ENCODE measurements around the gene TMEM169.

The TMEM169 gene

GRCh38 chr2:216084547-216084946 is 2.8 kb downstream of the TMEM169 start:
- DNase-seq (ENCODE audit: low read depth, low spot score) = no peak
- no peak overlapping the region for H3K9ac ChIP-seq (ENCODE audit: insufficient read length)
- no peaks in the 10 kb centered on the region for H3K9me3 ChIP-seq (ENCODE audit: low read depth, low read length)
- H3K27ac ChIP-seq = no peak overlapping the region
- TF ChIP-seq FOXP2 (optimal IDR thresholded peaks at IDR 0.05; ENCODE audit: control extremely low read depth, extremely low read length, insufficient read depth) (no peak), EZH2 (IDR thresholded peaks at IDR 0.05) (no peak), POLR2AphosphoS5 (IDR thresholded peaks at IDR 0.05; ENCODE audit: borderline replicate concordance, low read depth, low read length) (no peak)
- no peak overlapping the region for H3K4me3 ChIP-seq
- no peaks in the 10 kb centered on the region for H3K36me3 ChIP-seq (ENCODE audit: insufficient read depth, low read length)

GRCh38 chr2:216086207-216086893 is 4.6 kb downstream of the TMEM169 start:
- no peak overlapping the region for H3K27ac ChIP-seq

GRCh38 chr2:216090369-216090786 is 8.7 kb downstream of the TMEM169 start:
- no peak for TF ChIP-seq FOXP2 (optimal IDR thresholded peaks at IDR 0.05; ENCODE audit: control extremely low read depth, extremely low read length, insufficient read depth)
- TF ChIP-seq EZH2 (IDR thresholded peaks at IDR 0.05) = no peak
- no peak for TF ChIP-seq POLR2AphosphoS5 (IDR thresholded peaks at IDR 0.05; ENCODE audit: borderline replicate concordance, low read depth, low read length)
- H3K9me3 ChIP-seq (ENCODE audit: low read depth, low read length) = no peaks in the 10 kb centered on the region
- H3K36me3 ChIP-seq (ENCODE audit: insufficient read depth, low read length) = no peaks in the 10 kb centered on the region
- DNase-seq (ENCODE audit: low read depth, low spot score) = no peak
- no peak overlapping the region for H3K27ac ChIP-seq
- no peak overlapping the region for H3K4me3 ChIP-seq
- H3K9ac ChIP-seq (ENCODE audit: insufficient read length) = no peak overlapping the region

More at GRCh38 chr2:216086207-216086893, 4.6 kb downstream of the TMEM169 start:
- DNase-seq (ENCODE audit: low read depth, low spot score) = no peak
- Histone ChIP-seq H3K4me3 (no peak overlapping the region), H3K36me3 (ENCODE audit: insufficient read depth, low read length) (no peaks in the 10 kb centered on the region), H3K9ac (ENCODE audit: insufficient read length) (no peak overlapping the region), H3K9me3 (ENCODE audit: low read depth, low read length) (no peaks in the 10 kb centered on the region)
- TF ChIP-seq POLR2AphosphoS5 (IDR thresholded peaks at IDR 0.05; ENCODE audit: borderline replicate concordance, low read depth, low read length) (no peak), FOXP2 (optimal IDR thresholded peaks at IDR 0.05; ENCODE audit: control extremely low read depth, extremely low read length, insufficient read depth) (no peak), EZH2 (IDR thresholded peaks at IDR 0.05) (no peak)

GRCh38 chr2:216092646-216093045 is 10.9 kb downstream of the TMEM169 start:
- no peak for DNase-seq (ENCODE audit: low read depth, low spot score)
- Histone ChIP-seq H3K9ac (ENCODE audit: insufficient read length) (no peak overlapping the region), H3K4me3 (no peak overlapping the region), H3K27ac (no peak overlapping the region), H3K36me3 (ENCODE audit: insufficient read depth, low read length) (no peaks in the 10 kb centered on the region), H3K9me3 (ENCODE audit: low read depth, low read length) (no peaks in the 10 kb centered on the region)
- TF ChIP-seq EZH2 (IDR thresholded peaks at IDR 0.05) = no peak
- no peak for TF ChIP-seq POLR2AphosphoS5 (IDR thresholded peaks at IDR 0.05; ENCODE audit: borderline replicate concordance, low read depth, low read length)
- TF ChIP-seq FOXP2 (optimal IDR thresholded peaks at IDR 0.05; ENCODE audit: control extremely low read depth, extremely low read length, insufficient read depth) = no peak

GRCh38 chr2:216094701-216095100 is 13.0 kb downstream of the TMEM169 start:
- Histone ChIP-seq H3K27ac (no peak overlapping the region), H3K9ac (ENCODE audit: insufficient read length) (no peak overlapping the region), H3K4me3 (no peak overlapping the region), H3K36me3 (ENCODE audit: insufficient read depth, low read length) (no peaks in the 10 kb centered on the region), H3K9me3 (ENCODE audit: low read depth, low read length) (no peaks in the 10 kb centered on the region)
- no peak for TF ChIP-seq EZH2 (IDR thresholded peaks at IDR 0.05)
- TF ChIP-seq FOXP2 (optimal IDR thresholded peaks at IDR 0.05; ENCODE audit: control extremely low read depth, extremely low read length, insufficient read depth) = no peak
- TF ChIP-seq POLR2AphosphoS5 (IDR thresholded peaks at IDR 0.05; ENCODE audit: borderline replicate concordance, low read depth, low read length) = no peak
- no peak for DNase-seq (ENCODE audit: low read depth, low spot score)

GRCh38 chr2:216098421-216099334 is 17.0 kb downstream of the TMEM169 start:
- no peaks in the 10 kb centered on the region for H3K36me3 ChIP-seq (ENCODE audit: insufficient read depth, low read length)
- no peak overlapping the region for H3K9ac ChIP-seq (ENCODE audit: insufficient read length)
- H3K27ac ChIP-seq = no peak overlapping the region
- no peak for DNase-seq (ENCODE audit: low read depth, low spot score)
- no peaks in the 10 kb centered on the region for H3K9me3 ChIP-seq (ENCODE audit: low read depth, low read length)
- no peak overlapping the region for H3K4me3 ChIP-seq
- no peak for TF ChIP-seq EZH2 (IDR thresholded peaks at IDR 0.05)
- no peak for TF ChIP-seq FOXP2 (optimal IDR thresholded peaks at IDR 0.05; ENCODE audit: control extremely low read depth, extremely low read length, insufficient read depth)
- TF ChIP-seq POLR2AphosphoS5 (IDR thresholded peaks at IDR 0.05; ENCODE audit: borderline replicate concordance, low read depth, low read length) = no peak

GRCh38 chr2:216101109-216101508 is 19.4 kb downstream of the TMEM169 start:
- Histone ChIP-seq H3K4me3 (no peak overlapping the region), H3K27ac (no peak overlapping the region), H3K9ac (ENCODE audit: insufficient read length) (no peak overlapping the region), H3K36me3 (ENCODE audit: insufficient read depth, low read length) (no peaks in the 10 kb centered on the region), H3K9me3 (ENCODE audit: low read depth, low read length) (no peaks in the 10 kb centered on the region)
- no peak for DNase-seq (ENCODE audit: low read depth, low spot score)
- TF ChIP-seq FOXP2 (optimal IDR thresholded peaks at IDR 0.05; ENCODE audit: control extremely low read depth, extremely low read length, insufficient read depth) = no peak
- no peak for TF ChIP-seq EZH2 (IDR thresholded peaks at IDR 0.05)
- no peak for TF ChIP-seq POLR2AphosphoS5 (IDR thresholded peaks at IDR 0.05; ENCODE audit: borderline replicate concordance, low read depth, low read length)

- no peak overlapping the region for H3K4me3 ChIP-seq
- no peak for TF ChIP-seq FOXP2 (optimal IDR thresholded peaks at IDR 0.05; ENCODE audit: control extremely low read depth, extremely low read length, insufficient read depth)
- TF ChIP-seq POLR2AphosphoS5 (IDR thresholded peaks at IDR 0.05; ENCODE audit: borderline replicate concordance, low read depth, low read length) = no peak
- no peak for TF ChIP-seq EZH2 (IDR thresholded peaks at IDR 0.05)
- no peak for DNase-seq (ENCODE audit: low read depth, low spot score)
Observed at GRCh38 chr2:216103213-216103612, 21.5 kb downstream of the TMEM169 start.

More at GRCh38 chr2:216103213-216103612, 21.5 kb downstream of the TMEM169 start:
- Histone ChIP-seq H3K9me3 (ENCODE audit: low read depth, low read length) (no peaks in the 10 kb centered on the region), H3K9ac (ENCODE audit: insufficient read length) (no peak overlapping the region), H3K36me3 (ENCODE audit: insufficient read depth, low read length) (no peaks in the 10 kb centered on the region), H3K27ac (no peak overlapping the region)
